Mucosa of gallbladder (tissue), 1 donor: Measurements from ENCODE around the gene C11orf71. TPM values are rescaled to one million over a fixed set of nuclear protein-coding genes. Genes with fewer than 3 reads are reported as not detected.

Experiments used
- DNase-seq: peaks from one replicate; pipeline ENCODE4 v3.0.0-alpha.2; 2020; ENCODE audit warnings: low spot score
- total RNA-seq: library from RNA; stranded (reverse); gene quantifications from one replicate; pipeline ENCODE4 v1.2.1, GENCODE V29; 2021
- donor health status: DM: no; HTN: no; CAD: no.

Gene C11orf71
- 12.3 TPM for total RNA-seq

DNA sequence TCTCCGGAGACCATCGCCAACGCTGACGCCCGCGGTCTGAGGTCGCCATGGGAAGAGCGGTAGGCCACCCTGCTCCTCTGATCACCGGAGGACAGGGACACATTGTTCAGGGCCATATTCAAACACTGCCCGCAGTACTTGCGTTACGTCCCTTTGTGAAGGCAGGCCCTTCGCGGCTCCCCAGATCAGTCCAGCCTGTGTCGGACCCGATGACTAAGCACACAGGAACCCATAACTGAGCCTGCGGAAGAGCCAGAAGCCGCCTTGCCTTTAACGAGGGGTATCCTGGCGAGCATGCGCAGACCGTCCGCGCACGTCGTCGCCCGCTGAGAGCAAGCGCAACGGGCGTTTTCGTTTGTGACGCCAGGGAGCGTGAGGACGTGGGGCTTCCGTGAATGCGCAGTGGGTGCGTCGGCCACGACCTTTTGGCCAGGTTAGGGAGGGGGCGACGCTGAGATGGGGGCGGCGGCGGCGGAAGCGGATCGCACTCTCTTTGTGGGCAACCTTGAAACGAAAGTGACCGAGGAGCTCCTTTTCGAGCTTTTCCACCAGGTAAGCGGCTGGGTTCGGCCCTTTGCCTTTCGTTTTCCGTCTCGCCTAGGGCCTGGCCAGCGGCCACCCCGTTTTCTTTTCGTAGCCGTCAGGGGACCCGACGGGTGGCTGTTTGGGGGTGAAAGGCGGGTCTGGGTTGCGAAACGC lies at the start of gene C11orf71, which contains the start of gene RBM7:
C11orf71 (minus strand) TSS at position 296 of the 699 bp plus-strand sequence; CDS start at position 116, 180 bp downstream.
RBM7 (plus strand) TSS at position 451 of the 699 bp plus-strand sequence; CDS start at position 457, 6 bp downstream.
- DNase-seq = peak; percentile 98

DNA sequence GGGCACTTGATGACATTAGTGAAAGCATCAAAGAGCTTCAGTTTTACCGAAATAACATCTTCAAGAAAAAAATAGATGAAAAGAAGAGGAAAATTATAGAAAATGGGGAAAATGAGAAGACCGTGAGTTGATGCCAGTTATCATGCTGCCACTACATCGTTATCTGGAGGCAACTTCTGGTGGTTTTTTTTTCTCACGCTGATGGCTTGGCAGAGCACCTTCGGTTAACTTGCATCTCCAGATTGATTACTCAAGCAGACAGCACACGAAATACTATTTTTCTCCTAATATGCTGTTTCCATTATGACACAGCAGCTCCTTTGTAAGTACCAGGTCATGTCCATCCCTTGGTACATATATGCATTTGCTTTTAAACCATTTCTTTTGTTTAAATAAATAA lies 49.5 kb upstream of the C11orf71 start:
- DNase-seq = no peak

DNA sequence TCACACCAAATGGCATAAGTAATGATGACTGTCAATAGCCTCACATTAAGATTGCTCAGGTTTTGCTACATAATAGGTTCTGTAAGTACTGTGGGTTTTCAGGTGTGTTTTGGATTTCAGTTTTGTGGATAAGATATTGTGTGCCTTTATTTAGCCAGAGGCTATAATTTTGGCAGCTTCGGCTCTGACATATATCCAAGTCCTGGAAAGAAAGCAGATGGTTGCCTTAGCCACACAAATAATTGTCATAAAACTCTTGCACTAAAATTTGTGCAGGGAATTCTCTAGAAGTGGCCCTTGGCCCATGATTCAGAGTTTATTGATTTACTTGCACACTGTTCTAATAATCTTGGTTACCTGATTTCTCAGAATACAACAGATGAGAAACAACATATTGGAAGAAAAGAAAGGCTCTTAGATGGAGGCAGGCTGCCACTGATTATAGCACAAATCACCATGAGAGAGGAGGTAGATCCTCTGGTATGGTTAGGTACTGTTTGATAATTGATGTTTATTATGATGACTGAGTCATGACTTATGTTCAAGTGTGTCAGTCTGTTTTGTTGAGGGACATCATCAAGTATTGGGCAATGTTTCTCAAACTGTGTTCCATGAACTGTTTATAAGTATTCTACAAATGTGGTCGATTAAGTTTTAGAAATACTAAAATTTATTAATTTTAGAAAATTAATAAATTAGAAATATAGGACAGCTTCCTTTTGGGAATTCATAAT lies 48.6 kb upstream of the C11orf71 start:
- DNase-seq = no peak

GRCh38 chr11:114447892-114448291 lies 47.6 kb upstream of the C11orf71 start:
- no peak for DNase-seq

GRCh38 chr11:114447444-114447843 lies 47.1 kb upstream of the C11orf71 start:
- no peak for DNase-seq

DNA sequence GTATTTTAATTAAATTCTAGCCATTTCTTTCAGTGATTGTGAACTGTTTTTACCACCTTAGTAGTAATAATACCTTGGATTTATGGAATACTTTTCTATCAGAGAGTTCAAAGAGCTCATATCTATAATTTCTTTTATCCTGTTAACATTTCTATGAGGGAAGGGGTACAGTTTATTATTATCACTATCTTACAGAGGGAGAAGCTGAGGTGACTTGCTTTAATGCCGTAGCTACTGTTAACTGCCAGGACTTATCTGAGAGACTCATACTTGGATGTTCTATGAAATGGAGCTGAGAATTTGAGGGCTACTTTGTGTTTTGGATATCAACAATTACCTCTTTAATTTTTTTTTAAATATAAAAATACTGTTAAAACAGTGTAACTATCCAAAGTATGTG lies 42.2 kb upstream of the C11orf71 start:
- DNase-seq = no peak

DNA sequence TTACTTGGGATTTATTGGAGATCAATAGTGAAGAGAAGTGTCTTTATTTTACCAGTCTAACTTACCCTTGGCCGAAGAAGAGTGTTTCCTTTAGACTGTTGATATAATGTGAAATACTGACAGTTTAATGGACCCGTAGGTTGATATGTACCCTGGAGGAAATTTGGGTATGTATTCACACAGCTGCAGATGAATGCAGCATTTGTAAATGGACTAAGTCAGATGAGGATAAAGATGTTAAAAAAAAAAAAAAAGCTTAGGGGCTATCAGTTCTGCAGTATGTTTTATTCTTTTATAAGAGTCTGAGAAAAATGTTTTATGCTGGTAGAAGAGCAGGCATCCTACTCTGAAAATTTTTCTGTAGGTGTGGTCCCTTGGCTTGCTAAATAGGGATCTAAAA lies 41.6 kb upstream of the C11orf71 start:
- no peak for DNase-seq

DNA sequence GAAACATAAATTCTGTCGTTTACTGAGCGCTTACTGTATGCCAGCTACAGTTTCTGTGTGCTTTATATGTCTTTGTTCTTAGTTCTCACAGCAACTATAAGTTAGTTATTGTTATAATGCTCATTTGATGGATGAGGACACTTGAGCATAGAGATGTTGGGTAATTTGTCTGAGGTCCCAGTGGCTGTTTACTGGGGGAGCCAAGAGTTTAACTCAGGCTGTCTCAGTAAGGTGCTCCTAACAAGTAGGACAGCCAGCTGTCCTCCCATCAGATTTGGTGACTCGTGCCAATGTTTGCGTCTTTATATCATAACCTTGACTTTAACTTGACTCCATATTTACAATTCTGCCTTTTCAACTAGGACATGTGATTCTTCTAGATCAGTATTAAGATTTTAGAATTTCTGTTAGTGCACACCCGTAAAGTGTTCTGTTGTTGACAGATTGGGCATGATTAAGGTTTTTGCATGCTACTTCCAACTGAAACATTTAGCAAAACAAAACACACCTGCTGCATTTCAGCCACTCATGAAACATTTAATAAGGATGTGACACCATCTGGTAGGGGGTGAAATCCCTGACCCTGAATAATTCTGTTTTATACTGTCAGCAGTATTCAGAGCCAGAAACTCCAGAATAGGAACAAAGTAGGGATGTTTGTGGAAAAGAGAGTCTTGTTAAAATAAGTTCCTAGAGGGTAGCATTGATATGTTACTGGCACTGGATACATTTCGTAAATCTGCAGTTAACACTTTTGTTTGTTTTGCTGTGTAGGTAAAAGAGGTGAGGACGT lies 40.9 kb upstream of the C11orf71 start:
- DNase-seq = no peak

DNA sequence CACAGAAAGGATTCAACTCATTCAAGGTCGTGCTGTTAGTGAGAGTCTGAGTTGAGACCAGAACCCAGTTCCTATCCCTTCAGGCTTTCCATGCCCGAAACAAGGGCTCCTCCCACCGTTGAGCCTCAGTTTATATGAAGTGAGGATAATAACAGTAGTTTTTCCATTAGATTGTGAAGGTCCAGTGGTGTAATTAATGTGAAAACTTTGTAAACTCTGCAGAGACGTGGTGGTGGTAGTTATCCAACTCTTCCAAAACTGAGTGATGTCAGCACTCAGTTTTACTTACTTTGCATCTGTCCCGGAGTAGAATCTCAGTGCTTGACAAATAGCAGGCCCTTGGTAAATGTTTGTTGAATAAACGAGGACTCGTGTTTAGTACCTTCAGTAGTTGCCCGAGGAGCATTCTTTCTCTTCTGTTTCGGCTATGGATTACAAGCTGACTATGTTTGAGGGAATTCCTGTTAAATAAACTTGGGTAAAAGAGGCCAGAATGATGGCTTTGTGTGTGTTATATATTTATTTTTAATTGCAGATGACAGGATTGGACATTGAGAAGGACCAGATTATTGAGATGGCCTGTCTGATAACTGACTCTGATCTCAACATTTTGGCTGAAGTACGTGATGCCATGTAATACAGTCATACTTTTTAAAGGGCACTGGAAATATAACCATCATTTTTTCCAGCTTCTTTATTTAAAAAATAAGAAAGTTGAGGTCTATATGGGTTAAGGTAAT lies 40.0 kb upstream of the C11orf71 start:
- DNase-seq = no peak

- peak; percentile 96 for DNase-seq
These were observed 39.2 kb upstream of the C11orf71 start, which contains the start of gene REXO2 for GRCh38 chr11:114439229-114440120. Gene REXO2, plus strand, starts transcription at chr11:114439467. Its CDS starts 62 bp downstream, at chr11:114439529.

DNA sequence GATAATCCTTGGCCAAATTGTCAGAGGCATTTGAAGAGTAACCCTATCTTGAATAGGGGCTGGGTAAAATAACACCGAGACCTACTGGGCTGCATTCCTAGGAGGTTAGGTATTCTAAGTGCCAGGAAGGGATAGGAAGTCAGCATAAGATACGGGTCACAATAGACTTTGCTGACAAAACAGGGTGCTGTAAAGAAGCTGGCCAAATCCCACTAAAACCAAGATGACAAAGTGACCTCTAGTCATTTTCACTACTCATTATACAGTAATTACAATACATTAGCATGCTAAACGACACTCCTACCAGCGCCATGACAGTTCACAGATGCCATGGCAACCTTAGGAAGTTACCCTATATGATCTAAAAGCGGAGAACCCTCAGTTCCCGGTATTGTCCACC lies 38.0 kb upstream of the C11orf71 start:
- no peak for DNase-seq

DNA sequence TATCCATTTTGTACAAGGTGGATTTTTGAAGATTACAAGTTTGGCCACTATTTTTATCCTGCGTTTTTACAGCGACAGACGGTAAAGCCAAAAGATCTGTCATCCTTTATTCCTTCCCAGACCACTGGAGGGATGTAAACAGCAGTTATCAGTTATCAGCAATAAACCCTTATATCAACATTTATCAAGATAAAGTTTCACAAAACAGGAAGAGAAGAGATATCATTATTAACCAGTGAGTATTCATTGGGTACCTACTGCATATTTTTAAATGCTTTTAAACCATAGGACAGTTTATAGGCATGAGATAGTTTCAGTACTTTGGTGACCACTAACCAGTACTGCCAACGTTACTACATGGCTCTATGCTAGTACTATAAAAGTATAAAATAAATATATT lies 33.1 kb upstream of the C11orf71 start:
- DNase-seq = no peak

GRCh38 chr11:114432893-114433292 lies 32.6 kb upstream of the C11orf71 start:
- no peak for DNase-seq

- DNase-seq = no peak
These were observed 30.0 kb upstream of the C11orf71 start for GRCh38 chr11:114430290-114430689.

- DNase-seq = no peak
These were observed 26.0 kb upstream of the C11orf71 start for GRCh38 chr11:114426280-114426679.

DNA sequence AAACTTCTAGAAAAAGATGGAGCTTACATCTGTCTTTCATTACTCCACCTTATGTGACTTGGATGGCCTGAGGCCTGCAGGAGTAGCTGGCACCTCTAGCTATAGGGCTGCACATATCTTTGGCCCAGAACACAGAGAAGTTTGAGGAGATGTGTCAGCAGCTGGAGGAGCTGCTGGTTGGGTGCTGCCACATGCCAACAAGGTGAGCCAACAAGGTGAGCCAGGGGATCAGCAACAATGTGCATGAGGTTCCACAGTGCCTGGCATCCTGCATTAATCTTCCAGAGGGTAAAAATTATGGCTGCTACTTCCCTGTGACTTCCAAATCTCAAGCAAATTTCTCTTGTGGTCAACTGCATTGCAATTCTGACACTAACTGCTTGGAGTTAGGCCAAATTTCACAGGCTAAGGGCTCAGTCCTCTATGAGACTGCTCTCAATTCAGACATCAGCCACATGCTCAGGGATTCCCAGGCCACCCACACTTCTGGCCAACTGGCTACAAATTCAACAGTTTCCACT lies 16.2 kb upstream of the C11orf71 start:
- no peak for DNase-seq

- DNase-seq = no peak
These were observed 13.6 kb upstream of the C11orf71 start for GRCh38 chr11:114413958-114414357.

DNA sequence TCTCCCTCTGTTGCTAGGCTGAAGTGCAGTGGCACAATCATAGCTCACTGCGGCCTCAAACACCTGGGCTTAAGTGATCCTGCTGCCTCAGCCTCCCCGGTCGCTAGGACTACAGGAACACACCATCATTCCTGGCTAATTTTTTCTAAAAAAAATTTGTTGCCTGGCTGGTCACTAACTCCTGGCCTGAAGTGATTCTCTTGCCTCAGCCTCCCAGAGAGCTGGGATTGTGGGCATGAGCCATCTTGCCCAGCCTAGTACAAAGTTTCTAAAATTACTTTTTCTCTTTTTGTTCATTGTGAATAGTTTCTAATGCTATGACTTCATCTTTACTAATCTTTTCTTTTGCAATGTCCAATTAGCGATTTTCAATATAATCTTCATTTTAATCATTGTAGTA lies 12.6 kb upstream of the C11orf71 start:
- no peak for DNase-seq

GRCh38 chr11:114401311-114401710 lies 1.0 kb upstream of the C11orf71 start:
- DNase-seq = no peak

GRCh38 chr11:114400915-114401223 lies 558 bp upstream of the C11orf71 start:
- DNase-seq = no peak
